T-helper 1 cell treated with Interleukin-12 subunit alpha and Interleukin-12 subunit beta and Interleukin-4 antibody, amounts not matched to agents 30 ng/mL and 1 ng/mL, for 36 hours (primary cell): ENCODE measurements around the gene CREG1. TPM values are rescaled to one million over a fixed set of nuclear protein-coding genes. Genes with fewer than 3 reads are reported as not detected.

ENCODE experiments used
- intact Hi-C: fragments of 100-400 bp; cut with micrococcal nuclease; formaldehyde crosslinking; loops from one replicate; pipeline ENCODE4 v1.15.1; 2024
- total RNA-seq: library from RNA; stranded (reverse); gene quantifications from 2 replicates; pipeline ENCODE4 v1.2.3, GENCODE V29; 2022

CREG1 gene
- total RNA-seq, 1 donor from 2014 or later = 13.7 TPM

GRCh38 chr1:167510244-167510643 is 43.3 kb downstream of the CREG1 start:
- intact Hi-C loops = loop anchor here (10.0 kb wide), 1 partner anchor 1015 kb away; no protein-coding TSS in a partner anchor

DNA sequence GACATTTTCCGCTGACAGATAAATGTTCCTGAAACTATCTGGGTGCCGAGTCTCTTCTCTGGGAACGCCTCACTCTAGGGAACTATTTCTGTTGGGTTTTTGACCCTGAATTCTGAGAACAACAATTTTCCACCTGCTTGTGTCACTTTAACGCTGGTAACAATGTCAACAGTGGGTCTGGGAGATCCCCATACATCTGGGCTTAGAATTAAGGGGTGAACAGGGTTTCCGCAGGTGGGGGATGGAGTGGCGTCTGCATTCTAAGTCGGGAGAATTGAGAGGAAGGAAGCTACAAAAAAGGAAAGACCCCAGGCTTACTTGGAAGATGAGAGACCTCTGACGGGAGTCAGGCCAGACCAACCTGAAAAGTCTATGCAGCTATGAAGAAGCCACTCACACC is 44.0 kb downstream of the CREG1 start:
- intact Hi-C loops = loop anchor here (1.0 kb wide), 2 partner anchors 9 kb away; partner anchors contain the start of gene CD247

GRCh38 chr1:167507719-167508118 is 45.8 kb downstream of the CREG1 start:
- intact Hi-C loops = no loop called here

DNA sequence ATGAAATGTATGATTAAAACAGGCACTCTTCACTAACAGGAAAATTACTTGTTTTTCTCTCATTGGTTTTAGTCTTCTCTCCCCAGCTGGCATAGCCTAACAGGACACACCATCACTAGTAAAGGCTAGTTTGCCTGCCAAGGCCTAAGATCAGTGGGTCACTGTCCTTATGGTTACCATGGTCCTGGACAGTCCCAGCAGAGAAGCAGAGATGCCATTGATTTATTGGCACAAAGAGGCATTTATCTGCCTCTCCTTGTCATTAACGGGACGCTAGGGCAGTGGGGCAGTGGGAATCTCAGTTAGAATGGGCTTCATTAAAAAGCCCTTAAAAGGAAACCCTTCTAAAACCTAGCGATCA is 49.1 kb downstream of the CREG1 start:
- intact Hi-C loops = loop anchor here (5.0 kb wide), 1 partner anchor 128 kb away; the partner anchor contains the start of gene RCSD1

DNA sequence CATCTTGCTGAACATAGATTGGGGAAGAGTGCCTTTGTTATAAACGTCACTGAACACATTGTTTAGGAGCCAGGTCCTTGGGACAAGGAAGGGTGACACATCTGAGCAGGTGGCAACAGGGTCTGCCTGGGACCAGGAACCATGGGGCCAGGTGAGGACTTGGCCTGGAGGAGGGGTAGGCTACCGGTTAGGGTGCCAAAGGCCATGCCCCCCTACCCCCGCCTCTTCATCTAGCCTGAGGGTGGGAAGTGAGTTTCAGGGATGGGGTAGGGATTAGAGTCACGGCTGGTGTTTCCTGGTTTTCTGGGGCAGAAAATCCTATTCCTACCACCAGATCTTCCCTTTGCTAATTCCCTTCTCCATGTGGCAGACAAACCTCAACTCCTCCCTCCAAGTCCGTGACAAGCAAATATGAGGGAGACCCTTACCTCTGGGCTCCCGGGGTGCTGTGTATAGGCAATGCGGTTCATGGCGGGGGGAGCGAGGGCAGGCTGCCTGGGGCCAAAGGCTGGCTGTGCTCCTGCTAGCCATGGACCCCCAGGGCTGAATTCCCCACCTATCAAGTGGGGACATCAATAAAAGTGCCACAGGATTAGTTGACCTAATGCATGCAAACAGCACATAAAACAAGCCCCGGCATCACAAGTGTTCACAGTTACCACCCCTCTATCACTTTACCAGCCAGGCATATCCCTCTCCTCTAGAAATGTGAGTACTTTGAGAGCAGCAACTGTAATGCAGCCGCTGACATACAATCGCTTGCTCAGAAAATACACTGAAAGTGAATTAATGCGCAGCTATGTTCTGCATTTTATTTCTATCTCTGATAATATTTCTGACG is 49.7 kb downstream of the CREG1 start:
- intact Hi-C loops = loop anchor here (5.0 kb wide), 1 partner anchor 128 kb away; the partner anchor contains the start of gene RCSD1

DNA sequence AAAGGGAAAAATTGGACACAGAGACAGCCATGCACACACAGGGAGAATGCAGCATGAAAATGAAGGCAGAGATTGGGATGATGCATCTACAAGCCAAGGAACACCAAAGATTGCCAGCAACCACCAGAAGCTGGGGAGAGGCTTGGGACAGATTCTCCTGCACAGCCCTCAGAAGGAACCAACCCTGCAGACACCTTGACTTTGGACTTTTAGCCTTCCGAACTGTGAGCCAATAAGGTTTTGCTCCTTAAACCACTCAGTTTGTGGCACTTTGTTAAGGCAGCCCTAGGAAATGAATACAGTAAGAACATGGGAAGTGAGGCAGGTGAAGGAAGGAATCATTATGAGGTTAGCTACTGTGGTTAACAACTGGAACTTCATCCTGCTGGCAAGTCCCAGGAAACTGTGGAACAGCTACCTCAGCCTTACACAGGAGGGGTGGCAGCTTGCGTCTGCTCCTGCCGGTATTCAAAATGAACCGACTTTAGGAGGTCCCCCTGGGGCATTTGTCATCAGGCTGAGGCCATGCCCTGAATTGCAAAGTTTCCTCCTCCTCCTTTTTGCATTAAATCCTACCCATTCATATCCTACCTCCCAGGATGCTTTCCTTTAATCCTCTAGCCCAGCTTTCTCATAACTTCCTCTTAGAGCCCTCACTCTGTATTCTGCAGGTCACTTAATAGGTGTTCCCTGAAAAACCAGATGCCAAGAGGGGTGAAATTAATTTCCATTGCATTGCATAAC is 50.7 kb downstream of the CREG1 start:
- intact Hi-C loops = loop anchor here (5.0 kb wide), 1 partner anchor 129 kb away; the partner anchor contains the start of gene RCSD1

- intact Hi-C loops = loop anchor here (5.0 kb wide), 1 partner anchor 130 kb away; the partner anchor contains the start of gene RCSD1
Observed at GRCh38 chr1:167502192-167502551, 51.4 kb downstream of the CREG1 start.

DNA sequence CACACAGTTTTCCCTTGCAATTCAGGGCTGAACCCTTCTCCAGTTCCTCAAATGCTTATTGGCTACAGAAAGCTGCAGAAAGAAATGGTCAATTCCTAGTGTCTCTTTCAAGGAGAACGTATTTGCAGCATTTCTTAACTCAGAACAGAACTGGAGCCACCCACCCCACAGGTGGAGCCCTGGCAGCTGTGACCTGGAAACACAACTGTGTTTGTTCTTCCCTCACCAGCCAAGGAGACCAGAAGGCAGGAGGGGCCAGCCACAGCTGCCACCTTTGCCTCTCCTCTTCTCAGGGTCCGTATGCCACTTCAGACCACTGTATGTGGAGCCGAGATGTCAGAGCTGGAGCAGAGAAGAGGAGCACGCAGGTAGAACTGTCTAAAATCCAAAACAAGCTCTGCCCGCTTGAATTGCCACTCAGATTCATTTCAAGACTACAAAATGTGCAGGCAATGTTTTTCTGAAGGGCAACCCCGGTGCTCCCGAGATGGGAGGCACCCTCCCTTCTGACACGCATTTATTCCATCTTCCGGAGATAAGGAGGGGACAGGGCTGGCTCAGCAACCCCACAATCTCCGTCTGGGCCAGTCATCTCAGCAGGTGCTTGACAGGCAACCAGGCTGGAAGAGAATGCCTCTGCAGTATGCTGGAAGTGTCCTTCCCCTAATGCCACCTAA is 51.9 kb downstream of the CREG1 start:
- intact Hi-C loops = loop anchor here (5.0 kb wide), 1 partner anchor 131 kb away; the partner anchor contains the start of gene RCSD1

DNA sequence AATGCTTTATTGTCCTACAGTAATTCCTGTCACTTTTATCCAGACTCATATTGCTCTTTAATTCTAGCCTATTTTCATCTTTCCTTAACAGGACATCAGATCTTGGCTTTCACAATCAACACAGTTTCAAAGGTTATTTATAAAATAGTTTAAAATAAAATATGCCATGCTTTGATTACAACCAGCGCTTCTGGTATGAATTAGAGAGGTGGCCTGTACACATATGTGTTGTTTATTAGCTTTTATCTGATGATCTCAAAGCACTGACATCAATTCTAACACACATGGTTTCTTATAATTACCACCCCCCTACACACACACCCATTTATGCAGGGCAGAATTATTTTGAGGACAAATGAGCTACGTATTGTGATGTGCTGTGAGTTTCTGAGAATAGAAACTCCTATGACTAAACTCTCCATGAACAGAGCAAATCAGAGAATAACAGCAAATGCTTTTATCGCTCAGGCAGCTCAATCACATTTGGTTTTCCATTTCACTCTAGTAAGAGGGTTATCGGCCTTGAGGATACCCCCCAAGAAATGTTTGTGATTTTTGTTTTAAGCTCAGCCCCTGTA is 53.2 kb downstream of the CREG1 start:
- intact Hi-C loops = loop anchor here (1.0 to 5.0 kb wide), 4 partner anchors 8 to 132 kb away; partner anchors contain the start of genes CD247 and RCSD1

- intact Hi-C loops = loop anchor here (1.0 to 5.0 kb wide), 6 partner anchors 7 to 133 kb away; partner anchors contain the start of genes CD247 and RCSD1
Observed at GRCh38 chr1:167499664-167500101, 53.9 kb downstream of the CREG1 start.

DNA sequence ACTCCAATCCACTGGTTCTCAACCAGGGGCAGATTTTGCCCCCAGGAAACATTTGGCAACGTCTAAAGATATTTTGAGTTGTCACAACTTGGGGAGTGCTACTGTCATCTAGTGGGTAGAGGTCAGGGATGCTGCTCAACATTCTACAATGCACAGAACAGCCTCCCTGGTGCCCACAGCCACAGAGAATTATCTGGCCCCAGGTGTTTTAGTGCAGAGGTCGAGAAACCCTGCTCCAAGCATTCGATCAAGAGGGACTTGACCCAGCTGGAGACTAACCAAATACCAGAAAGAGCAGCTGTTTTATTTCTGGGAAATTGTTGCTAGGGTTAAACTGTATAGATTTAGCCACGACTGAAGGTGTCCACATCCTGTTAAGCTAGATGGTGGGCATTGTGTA is 54.5 kb downstream of the CREG1 start:
- intact Hi-C loops = loop anchor here (1.0 to 2.0 kb wide), 2 partner anchors 43 to 56 kb away; no protein-coding TSS in a partner anchor

GRCh38 chr1:167496797-167497619 is 56.6 kb downstream of the CREG1 start:
- intact Hi-C loops = no loop called here

GRCh38 chr1:167493372-167493771 is 60.2 kb downstream of the CREG1 start:
- intact Hi-C loops = loop anchor here (2.0 kb wide), 3 partner anchors 15 to 47 kb away; no protein-coding TSS in a partner anchor

DNA sequence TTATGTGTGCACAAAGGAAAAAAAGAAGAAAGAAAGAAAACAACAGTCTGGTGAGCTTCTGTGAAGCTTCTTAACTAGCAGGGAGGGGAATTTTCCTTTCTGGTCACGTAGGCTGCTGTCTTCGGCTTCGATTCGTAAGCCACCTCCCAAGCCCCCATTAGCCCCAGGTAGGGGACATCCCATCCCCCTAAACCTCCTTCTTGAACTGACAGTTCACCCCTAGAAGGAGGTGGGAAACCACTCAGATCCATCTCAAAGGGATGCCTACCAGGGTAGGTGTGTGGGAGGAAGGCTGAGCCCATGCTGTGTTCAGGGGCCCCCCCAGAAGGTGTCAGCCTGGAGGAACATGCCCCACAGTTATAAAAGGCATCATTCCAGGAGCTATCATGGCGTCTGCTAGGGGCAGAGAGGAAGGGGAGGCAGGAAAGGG is 61.1 kb downstream of the CREG1 start:
- intact Hi-C loops = loop anchor here (1.0 to 2.0 kb wide), 6 partner anchors 8 to 46 kb away; no protein-coding TSS in a partner anchor

DNA sequence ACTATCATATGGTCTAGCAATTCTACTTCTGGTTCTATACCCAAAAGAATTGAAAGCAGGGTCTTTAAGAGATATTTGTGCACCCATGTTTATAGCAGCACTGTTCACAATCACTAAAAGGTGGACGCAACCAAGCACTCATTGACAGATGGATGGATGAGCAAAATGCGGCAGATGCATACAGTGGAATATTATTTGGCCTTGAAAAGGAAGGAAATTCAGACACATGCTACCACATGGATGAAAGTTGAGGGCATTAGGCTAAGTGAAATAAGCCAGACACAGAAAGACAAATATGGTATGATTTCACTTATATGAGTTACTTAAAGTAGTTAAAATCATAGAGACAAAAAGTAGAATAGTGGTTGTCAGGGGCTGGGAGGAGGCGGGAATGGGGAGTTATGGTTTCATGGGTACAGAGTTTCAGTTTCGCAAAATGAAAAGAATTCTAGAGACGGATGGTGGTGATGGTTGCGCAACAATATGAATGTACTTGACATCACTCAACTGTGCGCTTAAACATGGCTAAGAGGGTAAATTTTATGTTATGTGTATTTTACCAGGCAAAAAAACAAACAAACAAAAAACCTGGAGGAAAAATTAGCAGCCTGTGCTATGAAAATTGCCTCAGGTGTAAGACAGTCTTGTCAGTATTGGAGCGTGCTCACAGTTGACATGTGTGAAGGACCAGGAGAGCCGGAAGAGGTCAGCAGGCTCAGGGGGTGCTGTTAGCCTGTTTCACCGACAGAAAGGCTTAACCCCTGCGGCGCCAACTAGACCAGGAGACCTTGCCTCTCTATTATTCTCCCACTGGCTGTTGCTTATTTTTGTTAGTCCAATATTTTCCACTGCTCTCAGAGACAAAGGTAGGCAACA is 61.7 kb downstream of the CREG1 start:
- intact Hi-C loops = loop anchor here (1.0 to 2.0 kb wide), 6 partner anchors 8 to 45 kb away; no protein-coding TSS in a partner anchor
